Astrocyte of the cerebellum (primary cell): ENCODE data around the gene ATXN10.

ENCODE experiments used
- DNase-seq: peaks from one replicate; pipeline ENCODE4 v3.0.0-alpha.2; 2011; ENCODE audit warnings: low read depth
- H3K4me3 ChIP-seq: 2 replicates; pipeline ENCODE4 v1.5.1; 2011; ENCODE audit warnings: mild to moderate bottlenecking, low read depth, low read length, moderate library complexity
- in situ Hi-C: cut with HindIII; loops from 2 replicates; pipeline ENCODE4 v1.10.0; 2017; ENCODE audit warnings: low sequenced_read_pairs
- TF ChIP-seq, protein P1 (sequence below): IDR thresholded peaks from 2 replicates; pipeline ENCODE4 v1.5.1; 2012; ENCODE audit warnings: low read length, low read depth, moderate library complexity, mild to moderate bottlenecking; ENCODE audit errors: missing control alignments

Gene ATXN10

DNA sequence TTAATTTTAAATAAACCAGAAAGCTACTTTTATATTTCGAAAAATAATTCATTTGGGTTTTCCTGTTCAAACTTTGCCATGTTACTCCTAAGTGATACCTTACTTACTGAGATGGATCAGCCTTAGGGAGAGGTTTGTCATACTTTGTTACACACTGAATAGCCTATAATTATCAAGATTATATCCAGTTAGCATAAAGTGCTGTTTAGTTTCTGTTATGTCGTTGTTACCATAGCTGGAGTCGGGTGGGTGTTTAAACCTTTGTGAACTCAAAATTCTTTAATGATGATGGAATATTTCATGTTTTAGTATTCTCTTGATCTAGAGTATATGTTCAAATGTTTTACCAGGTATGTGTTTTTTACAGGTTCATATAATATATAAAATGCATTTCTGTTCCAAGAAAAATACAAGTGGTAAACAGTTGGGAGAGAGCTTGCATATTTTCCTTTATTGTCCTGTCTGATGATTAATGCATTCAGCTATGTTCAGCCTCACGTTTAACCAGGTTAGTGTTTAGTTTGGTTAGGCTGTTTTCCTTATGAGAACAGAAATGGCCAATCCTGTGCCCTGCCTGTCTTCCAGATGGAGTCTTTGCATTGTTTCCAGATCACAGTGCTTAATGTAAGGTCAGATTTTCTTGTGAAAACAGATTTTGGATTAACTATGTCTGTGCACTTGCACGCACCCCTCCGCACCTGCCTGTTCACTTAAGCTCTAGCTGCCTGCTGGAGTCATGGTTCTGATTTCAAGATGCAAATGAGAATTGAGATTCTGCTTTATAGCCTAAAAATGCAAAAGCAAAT, 105.6 kb downstream of the ATXN10 start:
- peak; percentile 76 for DNase-seq
- TF ChIP-seq, protein P1, sequence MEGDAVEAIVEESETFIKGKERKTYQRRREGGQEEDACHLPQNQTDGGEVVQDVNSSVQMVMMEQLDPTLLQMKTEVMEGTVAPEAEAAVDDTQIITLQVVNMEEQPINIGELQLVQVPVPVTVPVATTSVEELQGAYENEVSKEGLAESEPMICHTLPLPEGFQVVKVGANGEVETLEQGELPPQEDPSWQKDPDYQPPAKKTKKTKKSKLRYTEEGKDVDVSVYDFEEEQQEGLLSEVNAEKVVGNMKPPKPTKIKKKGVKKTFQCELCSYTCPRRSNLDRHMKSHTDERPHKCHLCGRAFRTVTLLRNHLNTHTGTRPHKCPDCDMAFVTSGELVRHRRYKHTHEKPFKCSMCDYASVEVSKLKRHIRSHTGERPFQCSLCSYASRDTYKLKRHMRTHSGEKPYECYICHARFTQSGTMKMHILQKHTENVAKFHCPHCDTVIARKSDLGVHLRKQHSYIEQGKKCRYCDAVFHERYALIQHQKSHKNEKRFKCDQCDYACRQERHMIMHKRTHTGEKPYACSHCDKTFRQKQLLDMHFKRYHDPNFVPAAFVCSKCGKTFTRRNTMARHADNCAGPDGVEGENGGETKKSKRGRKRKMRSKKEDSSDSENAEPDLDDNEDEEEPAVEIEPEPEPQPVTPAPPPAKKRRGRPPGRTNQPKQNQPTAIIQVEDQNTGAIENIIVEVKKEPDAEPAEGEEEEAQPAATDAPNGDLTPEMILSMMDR: no peak
- in situ Hi-C loops: no loop called here
- H3K4me3 ChIP-seq: no peak overlapping the region

DNA sequence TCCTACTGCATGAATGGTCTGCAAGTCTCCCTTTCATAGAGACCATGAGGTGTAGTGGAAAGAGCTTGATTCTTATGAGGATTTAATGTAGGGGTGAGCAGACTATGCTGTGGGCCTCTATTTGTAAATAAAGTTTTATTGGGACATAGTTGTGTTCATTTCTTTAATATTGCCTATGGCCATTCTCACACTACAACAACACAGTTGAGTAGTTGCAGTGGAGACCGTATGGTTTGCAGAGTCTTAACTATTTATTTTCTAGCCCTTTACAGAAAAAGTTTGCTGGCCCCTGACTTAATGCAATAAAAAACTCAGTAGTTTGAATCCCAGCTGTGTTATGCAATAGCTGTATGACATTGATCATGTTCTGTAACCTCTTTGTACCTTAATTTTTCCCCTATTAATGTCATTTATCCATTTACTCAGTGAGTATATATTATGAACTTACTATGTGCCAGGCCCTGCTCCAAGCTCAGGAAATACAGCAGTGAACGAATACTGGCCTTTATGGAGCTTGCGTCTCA, 106.3 kb downstream of the ATXN10 start:
- no peak for DNase-seq
- H3K4me3 ChIP-seq: no peak overlapping the region
- in situ Hi-C loops: no loop called here
- TF ChIP-seq, protein P1: no peak

DNA sequence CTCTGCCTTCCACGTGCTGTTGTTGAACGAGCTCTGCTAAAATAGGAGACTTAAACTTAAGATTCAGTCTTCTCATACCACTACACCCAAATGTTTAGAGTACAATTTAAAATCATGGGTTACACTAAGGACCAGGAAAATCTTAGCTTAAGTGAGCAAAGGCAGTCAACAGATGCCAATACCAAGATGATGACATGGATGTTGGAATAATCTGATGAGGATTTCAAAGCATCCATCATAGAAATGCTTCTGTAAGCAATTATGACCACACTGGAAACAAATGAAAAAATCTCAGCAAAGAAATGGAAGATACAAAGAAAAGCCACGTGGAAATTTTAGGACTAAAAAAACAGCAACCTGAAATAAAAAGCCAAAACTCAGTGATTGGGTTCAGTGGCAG, 109.8 kb downstream of the ATXN10 start:
- no peak for DNase-seq
- in situ Hi-C loops: no loop called here
- H3K4me3 ChIP-seq: no peak overlapping the region
- TF ChIP-seq, protein P1: no peak

DNA sequence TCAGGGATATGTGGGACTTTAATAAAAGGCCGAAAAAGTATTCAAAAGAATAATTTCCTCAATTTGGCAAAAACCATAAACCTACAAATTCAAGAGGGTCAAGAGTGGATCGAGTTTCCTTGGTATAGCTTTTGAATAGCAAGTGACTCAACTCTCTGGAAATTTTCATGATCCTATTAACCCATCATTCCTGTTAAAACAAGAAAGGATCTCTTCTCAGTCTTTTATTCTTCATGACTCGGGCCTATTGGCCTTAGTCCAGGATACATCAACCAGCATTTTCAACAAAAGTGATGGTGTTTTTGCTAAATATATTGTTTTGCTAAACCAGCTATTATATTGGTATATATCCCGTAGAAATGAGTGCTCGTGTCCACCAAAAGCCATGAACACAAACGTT, 110.3 kb downstream of the ATXN10 start:
- TF ChIP-seq, protein P1: no peak
- H3K4me3 ChIP-seq: no peak overlapping the region
- in situ Hi-C loops: no loop called here
- no peak for DNase-seq

DNA sequence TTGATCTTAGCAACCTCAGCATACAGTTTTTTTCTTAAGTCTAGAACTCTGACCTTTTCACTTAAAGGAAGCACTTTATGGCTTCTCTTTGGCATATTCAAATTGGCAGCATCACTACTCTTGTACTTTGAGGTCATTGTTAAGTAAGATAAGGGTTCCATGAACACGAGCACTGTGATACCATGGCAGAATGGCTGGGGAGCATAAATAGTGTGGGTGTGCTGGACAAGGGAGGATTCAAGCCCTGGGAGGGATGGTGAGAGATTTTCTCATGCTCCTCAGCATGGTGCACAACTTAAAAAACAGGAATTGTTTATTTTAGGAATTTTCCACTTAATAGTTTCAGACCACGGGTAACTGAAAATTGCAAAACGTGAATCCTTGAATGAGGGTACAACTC, 111.4 kb downstream of the ATXN10 start:
- peak; percentile 51 for DNase-seq
- TF ChIP-seq, protein P1: no peak
- no peak overlapping the region for H3K4me3 ChIP-seq
- in situ Hi-C loops: no loop called here

DNA sequence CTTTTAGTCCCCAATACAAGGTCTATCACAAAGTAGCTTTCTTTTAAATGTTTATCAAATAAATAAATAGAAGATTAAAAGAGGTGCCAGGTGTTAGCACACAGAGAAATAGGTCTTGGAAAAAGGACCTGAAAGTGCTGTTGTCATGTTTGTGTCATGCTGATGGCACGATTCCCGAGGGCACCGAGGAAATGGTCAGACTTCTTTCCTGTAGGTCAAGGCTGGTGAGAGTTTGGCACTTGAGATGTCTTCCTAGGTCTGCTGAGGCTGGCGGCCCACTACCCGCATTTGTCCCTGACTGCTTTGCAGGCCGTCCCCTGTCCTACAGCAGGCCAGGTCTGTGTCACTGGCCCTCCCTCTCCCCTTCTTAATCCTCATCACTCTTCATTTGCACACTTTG, 112.1 kb downstream of the ATXN10 start:
- TF ChIP-seq, protein P1: no peak
- DNase-seq: no peak
- no peak overlapping the region for H3K4me3 ChIP-seq
- in situ Hi-C loops: no loop called here
